Measurements from ENCODE around the gene BCAT1.
"Not testable (repeated sequence)": the region's sequence is repeated elsewhere in the genome, so short reads cannot be mapped to it uniquely, and the experiment has no call there.

BCAT1 gene

GRCh38 chr12:24898606-24899005 lies 50.3 kb downstream of the BCAT1 start:
- no peak for DNase-seq (ENCODE audit: low read depth)

GRCh38 chr12:24898185-24898584 lies 50.7 kb downstream of the BCAT1 start:
- DNase-seq (ENCODE audit: low read depth), result no peak

- DNase-seq (ENCODE audit: low read depth), result no peak
Observed at GRCh38 chr12:24896171-24896570, 52.7 kb downstream of the BCAT1 start.

- DNase-seq (ENCODE audit: low read depth), result no peak
Observed at GRCh38 chr12:24895612-24896011, 53.3 kb downstream of the BCAT1 start.

- DNase-seq (ENCODE audit: low read depth), result no peak
Observed at GRCh38 chr12:24894879-24895278, 54.0 kb downstream of the BCAT1 start.

GRCh38 chr12:24890048-24890803 lies 58.7 kb downstream of the BCAT1 start:
- no peak for DNase-seq (ENCODE audit: low read depth)

GRCh38 chr12:24889411-24889810 lies 59.5 kb downstream of the BCAT1 start:
- DNase-seq (ENCODE audit: low read depth), result no peak

GRCh38 chr12:24888813-24889212 lies 60.1 kb downstream of the BCAT1 start:
- no peak for DNase-seq (ENCODE audit: low read depth)

- no peak for DNase-seq (ENCODE audit: low read depth)
Observed at GRCh38 chr12:24884911-24885310, 64.0 kb downstream of the BCAT1 start.

- no peak for DNase-seq (ENCODE audit: low read depth)
Observed at GRCh38 chr12:24881724-24882371, 67.1 kb downstream of the BCAT1 start.

- DNase-seq (ENCODE audit: low read depth), result no peak
Observed at GRCh38 chr12:24881227-24881626, 67.7 kb downstream of the BCAT1 start.

GRCh38 chr12:24880732-24881131 lies 68.2 kb downstream of the BCAT1 start:
- no peak for DNase-seq (ENCODE audit: low read depth)

GRCh38 chr12:24879644-24880043 lies 69.3 kb downstream of the BCAT1 start:
- DNase-seq (ENCODE audit: low read depth), result no peak

GRCh38 chr12:24875014-24875413 lies 73.9 kb downstream of the BCAT1 start:
- DNase-seq (ENCODE audit: low read depth), result no peak

GRCh38 chr12:24872211-24872610 lies 76.7 kb downstream of the BCAT1 start:
- no peak for DNase-seq (ENCODE audit: low read depth)

GRCh38 chr12:24866139-24866538 lies 82.8 kb downstream of the BCAT1 start:
- DNase-seq (ENCODE audit: low read depth), result not testable (repeated sequence)

GRCh38 chr12:24864796-24865125 lies 84.1 kb downstream of the BCAT1 start:
- DNase-seq (ENCODE audit: low read depth), result no peak

GRCh38 chr12:24861766-24862540 lies 86.9 kb downstream of the BCAT1 start:
- no peak for DNase-seq (ENCODE audit: low read depth)

GRCh38 chr12:24860546-24860945 lies 88.4 kb downstream of the BCAT1 start:
- DNase-seq (ENCODE audit: low read depth), result no peak

GRCh38 chr12:24856541-24856940 lies 92.4 kb downstream of the BCAT1 start:
- DNase-seq (ENCODE audit: low read depth), result no peak

GRCh38 chr12:24854908-24855307 lies 94.0 kb downstream of the BCAT1 start:
- DNase-seq (ENCODE audit: low read depth), result no peak

GRCh38 chr12:24854017-24854416 lies 94.9 kb downstream of the BCAT1 start:
- DNase-seq (ENCODE audit: low read depth), result no peak

GRCh38 chr12:24853588-24853987 lies 95.3 kb downstream of the BCAT1 start:
- DNase-seq (ENCODE audit: low read depth), result no peak
